ENCODE results near the gene SMARCC1. TPM values are rescaled to one million over a fixed set of nuclear protein-coding genes. Genes with fewer than 3 reads are reported as not detected.

SMARCC1 gene
- total RNA-seq, 1 experiment from 2014 or later = 43.1 TPM

DNA sequence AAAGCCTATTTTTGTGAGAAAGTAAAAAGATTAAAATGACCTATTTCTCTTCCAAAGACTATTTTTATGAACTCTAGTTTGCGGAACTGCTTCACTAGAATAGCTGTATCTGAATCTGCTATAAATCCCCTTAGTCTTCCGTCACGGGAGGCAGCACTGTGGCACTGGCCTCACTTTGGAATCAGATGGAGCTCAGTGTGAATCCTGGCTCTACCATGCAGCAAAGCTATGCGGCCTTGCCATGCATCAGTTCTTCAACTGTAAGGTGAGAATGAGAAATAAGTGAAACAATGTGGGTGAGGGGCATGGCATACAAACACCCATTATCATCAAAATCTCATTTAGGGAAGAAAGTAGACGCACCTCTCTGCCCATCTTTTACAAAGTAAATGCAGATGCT is 175.5 kb downstream of the SMARCC1 start:
- DNase-seq (no peak), ATAC-seq (no peak)
- CTCF ChIA-PET = no interaction called here
- no peak overlapping the region for H2AFZ ChIP-seq (ENCODE audit: low read length)
- H3K4me1 ChIP-seq (ENCODE audit: insufficient read depth, low read length) = peaks cover 5% of the 10 kb centered on the region; the same call in 1 of the 2 replicates
- no TSS peak for BruUV-seq (replicated peaks)
- H3K36me3 ChIP-seq (ENCODE audit: low read depth, low read length) = peaks cover 51% of the 10 kb centered on the region
- TF ChIP-seq EZH2phosphoT487 (IDR thresholded peaks at IDR 0.05; ENCODE audit: borderline replicate concordance, low read length) = no peak
- TF ChIP-seq EZH2 (IDR thresholded peaks at IDR 0.05; ENCODE audit: low read length, unreplicated experiment) = no peak
- TF ChIP-seq, protein P1, sequence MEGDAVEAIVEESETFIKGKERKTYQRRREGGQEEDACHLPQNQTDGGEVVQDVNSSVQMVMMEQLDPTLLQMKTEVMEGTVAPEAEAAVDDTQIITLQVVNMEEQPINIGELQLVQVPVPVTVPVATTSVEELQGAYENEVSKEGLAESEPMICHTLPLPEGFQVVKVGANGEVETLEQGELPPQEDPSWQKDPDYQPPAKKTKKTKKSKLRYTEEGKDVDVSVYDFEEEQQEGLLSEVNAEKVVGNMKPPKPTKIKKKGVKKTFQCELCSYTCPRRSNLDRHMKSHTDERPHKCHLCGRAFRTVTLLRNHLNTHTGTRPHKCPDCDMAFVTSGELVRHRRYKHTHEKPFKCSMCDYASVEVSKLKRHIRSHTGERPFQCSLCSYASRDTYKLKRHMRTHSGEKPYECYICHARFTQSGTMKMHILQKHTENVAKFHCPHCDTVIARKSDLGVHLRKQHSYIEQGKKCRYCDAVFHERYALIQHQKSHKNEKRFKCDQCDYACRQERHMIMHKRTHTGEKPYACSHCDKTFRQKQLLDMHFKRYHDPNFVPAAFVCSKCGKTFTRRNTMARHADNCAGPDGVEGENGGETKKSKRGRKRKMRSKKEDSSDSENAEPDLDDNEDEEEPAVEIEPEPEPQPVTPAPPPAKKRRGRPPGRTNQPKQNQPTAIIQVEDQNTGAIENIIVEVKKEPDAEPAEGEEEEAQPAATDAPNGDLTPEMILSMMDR (conservative IDR thresholded peaks at IDR 0.05; ENCODE audit: low read depth, low read length) = no peak
- no peak overlapping the region for H3K4me3 ChIP-seq (ENCODE audit: low read length)
- H3K4me2 ChIP-seq (ENCODE audit: low read length) = no peak overlapping the region
- H3K27me3 ChIP-seq (ENCODE audit: low read length) = no peaks in the 10 kb centered on the region
- no peaks in the 10 kb centered on the region for H3K79me2 ChIP-seq (ENCODE audit: low read length)
- H3K9me3 ChIP-seq (ENCODE audit: low read length) = no peaks in the 10 kb centered on the region
- H3K9me2 ChIP-seq (replicated peaks; ENCODE audit: low read length) = no peaks in the 10 kb centered on the region
- H3K9ac ChIP-seq (ENCODE audit: low read length) = no peak overlapping the region
- no peaks in the 10 kb centered on the region for H3F3A ChIP-seq (ENCODE audit: low read length, unreplicated experiment)
- H3K27ac ChIP-seq (ENCODE audit: low read length) = no peak overlapping the region
- POLR2A ChIA-PET (ENCODE audit: unreplicated experiment) = no interaction called here
- H4K20me1 ChIP-seq (ENCODE audit: low read length) = peaks cover 5% of the 10 kb centered on the region; the same call in 1 of the 2 replicates
- intact Hi-C loops (cut with micrococcal nuclease) = loop anchor here (2.0 kb wide), 1 partner anchor 173 kb away; no protein-coding TSS in a partner anchor

DNA sequence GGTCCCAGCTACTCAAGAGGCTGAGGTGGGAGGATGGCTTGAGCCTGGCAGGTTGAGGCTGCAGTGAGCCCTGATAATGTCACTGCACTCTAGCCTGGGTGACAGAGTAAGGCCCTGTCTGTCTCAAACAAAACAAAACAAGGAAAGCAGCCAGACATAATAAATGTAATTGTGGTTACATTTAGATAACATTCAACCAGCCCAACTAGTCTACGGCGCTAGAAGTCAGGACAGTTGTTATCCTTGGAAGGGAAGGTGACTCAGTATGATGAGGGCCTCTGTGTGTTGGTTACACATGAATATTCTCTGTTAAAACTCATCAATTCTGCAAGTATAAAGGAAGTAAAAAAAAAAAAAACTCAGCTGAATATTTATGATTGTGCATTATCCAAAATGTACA is 176.0 kb downstream of the SMARCC1 start:
- intact Hi-C loops (cut with micrococcal nuclease) = loop anchor here (2.0 kb wide), 1 partner anchor 173 kb away; no protein-coding TSS in a partner anchor
- Histone ChIP-seq H3K4me1 (ENCODE audit: insufficient read depth, low read length) (peaks cover 5% of the 10 kb centered on the region; the same call in 1 of the 2 replicates), H3K79me2 (ENCODE audit: low read length) (no peaks in the 10 kb centered on the region), H3K9ac (ENCODE audit: low read length) (no peak overlapping the region), H3K36me3 (ENCODE audit: low read depth, low read length) (peaks cover 46% of the 10 kb centered on the region), H4K20me1 (ENCODE audit: low read length) (peaks cover 5% of the 10 kb centered on the region; the same call in 1 of the 2 replicates), H3K27me3 (ENCODE audit: low read length) (no peaks in the 10 kb centered on the region), H3K27ac (ENCODE audit: low read length) (no peak overlapping the region), H3K4me2 (ENCODE audit: low read length) (no peak overlapping the region), H3K4me3 (ENCODE audit: low read length) (no peak overlapping the region), H3K9me2 (replicated peaks; ENCODE audit: low read length) (no peaks in the 10 kb centered on the region), H3K9me3 (ENCODE audit: low read length) (no peaks in the 10 kb centered on the region), H2AFZ (ENCODE audit: low read length) (no peak overlapping the region), H3F3A (ENCODE audit: low read length, unreplicated experiment) (no peaks in the 10 kb centered on the region)
- CTCF ChIA-PET = no interaction called here
- TF ChIP-seq EZH2phosphoT487 (IDR thresholded peaks at IDR 0.05; ENCODE audit: borderline replicate concordance, low read length) = no peak
- TF ChIP-seq, protein P1 (conservative IDR thresholded peaks at IDR 0.05; ENCODE audit: low read depth, low read length) = no peak
- TF ChIP-seq EZH2 (IDR thresholded peaks at IDR 0.05; ENCODE audit: low read length, unreplicated experiment) = no peak
- no TSS peak for BruUV-seq (replicated peaks)
- ATAC-seq (peak; percentile 40), DNase-seq (peak; percentile 49)
- POLR2A ChIA-PET (ENCODE audit: unreplicated experiment) = no interaction called here

- ATAC-seq (no peak), DNase-seq (no peak)
- no peaks in the 10 kb centered on the region for H3F3A ChIP-seq (ENCODE audit: low read length, unreplicated experiment)
- H3K9me2 ChIP-seq (replicated peaks; ENCODE audit: low read length) = no peaks in the 10 kb centered on the region
- ChIA-PET CTCF (no interaction called here), POLR2A (ENCODE audit: unreplicated experiment) (no interaction called here)
- peaks cover 5% of the 10 kb centered on the region; the same call in 1 of the 2 replicates for H4K20me1 ChIP-seq (ENCODE audit: low read length)
- TF ChIP-seq EZH2phosphoT487 (IDR thresholded peaks at IDR 0.05; ENCODE audit: borderline replicate concordance, low read length) (no peak), EZH2 (IDR thresholded peaks at IDR 0.05; ENCODE audit: low read length, unreplicated experiment) (no peak)
- TF ChIP-seq, protein P1 (conservative IDR thresholded peaks at IDR 0.05; ENCODE audit: low read depth, low read length) = no peak
- no peak overlapping the region for H3K9ac ChIP-seq (ENCODE audit: low read length)
- H3K9me3 ChIP-seq (ENCODE audit: low read length) = no peaks in the 10 kb centered on the region
- peaks cover 5% of the 10 kb centered on the region; the same call in 1 of the 2 replicates for H3K4me1 ChIP-seq (ENCODE audit: insufficient read depth, low read length)
- no peak overlapping the region for H3K27ac ChIP-seq (ENCODE audit: low read length)
- peaks cover 37% of the 10 kb centered on the region for H3K36me3 ChIP-seq (ENCODE audit: low read depth, low read length)
- intact Hi-C loops (cut with micrococcal nuclease) = no loop called here
- H2AFZ ChIP-seq (ENCODE audit: low read length) = no peak overlapping the region
- H3K4me2 ChIP-seq (ENCODE audit: low read length) = no peak overlapping the region
- no peak overlapping the region for H3K4me3 ChIP-seq (ENCODE audit: low read length)
- no TSS peak for BruUV-seq (replicated peaks)
- H3K27me3 ChIP-seq (ENCODE audit: low read length) = no peaks in the 10 kb centered on the region
- no peaks in the 10 kb centered on the region for H3K79me2 ChIP-seq (ENCODE audit: low read length)
These were observed 177.5 kb downstream of the SMARCC1 start for GRCh38 chr3:47604145-47604544.
